IMR-90 (cell line): ENCODE results near the gene OR4N2. TPM values are rescaled to one million over a fixed set of nuclear protein-coding genes. Genes with fewer than 3 reads are reported as not detected.

Source experiments
- ATAC-seq: fragments of 200-7000 bp; cut with Tn5 transposase; 2 replicates; pipeline ENCODE4 v1.9.1; 2020; ENCODE audit warnings: low read depth, mild to moderate bottlenecking, moderate library complexity
- BruUV-seq: library from RNA; stranded (reverse); fragments of 400-500 nt; replicated peaks from 2 replicates; lab custom pipeline; 2021; lab: Mats Ljungman, UMichigan
- CTCF ChIA-PET: fragments of 300-600 bp; formaldehyde crosslinking; extraction: SDS; loops from one replicate; lab custom pipeline; 2021; ENCODE audit warnings: antibody characterized with exemption; lab: Yijun Ruan, JAX
- POLR2A ChIA-PET: fragments of 300-600 bp; sonication (Branson Sonifier 250); formaldehyde crosslinking; loops from one replicate; lab custom pipeline; 2022; ENCODE audit warnings: antibody characterized with exemption; ENCODE audit not compliant: unreplicated experiment; lab: Charles Lee
- DNase-seq: peaks from one replicate; pipeline ENCODE4 v3.0.0; 2013
- H2AFZ ChIP-seq: replicated peaks from 2 replicates; pipeline ENCODE3; 2013; ENCODE audit warnings: low read length, mild to moderate bottlenecking; ENCODE audit not compliant: poor library complexity
- H2AK5ac ChIP-seq: 2 replicates; pipeline ENCODE4 v1.6.1; 2013; ENCODE audit warnings: low read depth, low read length, inconsistent platforms
- H2AK9ac ChIP-seq: replicated peaks from 2 replicates; pipeline ENCODE3; 2013; ENCODE audit warnings: mild to moderate bottlenecking, low read depth, low read length, moderate library complexity; ENCODE audit not compliant: poor library complexity
- H2BK120ac ChIP-seq: 2 replicates; pipeline ENCODE4 v1.6.1; 2013; ENCODE audit warnings: low read depth, low read length, inconsistent platforms
- H2BK15ac ChIP-seq: 3 replicates; pipeline ENCODE4 v1.6.1; 2013; ENCODE audit warnings: low read depth, low read length, inconsistent platforms
- H2BK20ac ChIP-seq: 2 replicates; pipeline ENCODE4 v1.6.1; 2013; ENCODE audit warnings: low read depth, mild to moderate bottlenecking, inconsistent platforms, low read length, moderate library complexity
- H2BK5ac ChIP-seq: 2 replicates; pipeline ENCODE4 v1.6.1; 2013; ENCODE audit warnings: mild to moderate bottlenecking, low read depth, low read length, inconsistent platforms; ENCODE audit not compliant: poor library complexity, severe bottlenecking
- H3K14ac ChIP-seq: replicated peaks from 2 replicates; pipeline ENCODE4 v1.6.1; 2013; ENCODE audit warnings: low read depth, low read length, inconsistent platforms
- H3K18ac ChIP-seq: 2 replicates; pipeline ENCODE4 v1.6.1; 2013; ENCODE audit warnings: low read depth, low read length, control low read depth
- H3K23ac ChIP-seq: 2 replicates; pipeline ENCODE4 v1.6.1; 2013; ENCODE audit warnings: low read depth, low read length, inconsistent platforms
- H3K27ac ChIP-seq: 2 replicates; pipeline ENCODE4 v1.5.1; 2013; ENCODE audit warnings: mild to moderate bottlenecking, control low read depth, low read length; ENCODE audit not compliant: insufficient read depth
- H3K27me3 ChIP-seq: 2 replicates; pipeline ENCODE4 v1.6.1; 2013; ENCODE audit warnings: low read length; ENCODE audit not compliant: control insufficient read depth, insufficient read depth
- H3K36me3 ChIP-seq: 2 replicates; pipeline ENCODE4 v1.6.1; 2013; ENCODE audit warnings: low read length, mixed read lengths; ENCODE audit not compliant: control insufficient read depth, insufficient read depth
- H3K4ac ChIP-seq: 2 replicates; pipeline ENCODE4 v1.6.1; 2013; ENCODE audit warnings: low read depth, low read length, inconsistent platforms
- H3K4me1 ChIP-seq: 2 replicates; pipeline ENCODE4 v1.6.1; 2013; ENCODE audit warnings: low read length, mixed read lengths; ENCODE audit not compliant: control insufficient read depth, insufficient read depth
- H3K4me2 ChIP-seq: 2 replicates; pipeline ENCODE4 v1.6.1; 2013; ENCODE audit warnings: low read depth, mild to moderate bottlenecking, control low read depth, low read length, moderate library complexity
- H3K4me3 ChIP-seq: 2 replicates; pipeline ENCODE4 v1.5.1; 2013; ENCODE audit warnings: low read depth, mild to moderate bottlenecking, control low read depth, low read length, moderate library complexity; ENCODE audit not compliant: insufficient read depth
- H3K56ac ChIP-seq: 2 replicates; pipeline ENCODE4 v1.6.1; 2013; ENCODE audit warnings: low read length, inconsistent platforms; ENCODE audit not compliant: insufficient read depth; ENCODE audit errors: extremely low read depth
- H3K79me1 ChIP-seq, 2 experiments: 2 replicates each; pipeline ENCODE4 v1.6.1; 2013; ENCODE audit warnings: low read length in 2 of 2, inconsistent platforms in 1 of 2, low read depth in 1 of 2
- H3K9ac ChIP-seq: 2 replicates; pipeline ENCODE4 v1.6.1; 2013; ENCODE audit warnings: low read depth, low read length, control low read depth
- H3K9me1 ChIP-seq: 2 replicates; pipeline ENCODE4 v1.6.1; 2013; ENCODE audit warnings: low read length, inconsistent platforms; ENCODE audit not compliant: insufficient read depth
- H3K9me3 ChIP-seq: 2 replicates; pipeline ENCODE4 v1.6.1; 2013; ENCODE audit warnings: low read length; ENCODE audit not compliant: control insufficient read depth, insufficient read depth
- H4K20me1 ChIP-seq: 2 replicates; pipeline ENCODE4 v1.6.1; 2013; ENCODE audit warnings: low read length, inconsistent platforms; ENCODE audit not compliant: insufficient read depth
- H4K5ac ChIP-seq: 2 replicates; pipeline ENCODE4 v1.6.1; 2013; ENCODE audit warnings: mild to moderate bottlenecking, low read depth, low read length, control low read depth
- H4K8ac ChIP-seq, 2 experiments: 2 replicates each; pipeline ENCODE4 v1.6.1; 2013; ENCODE audit warnings: low read depth in 2 of 2, low read length in 2 of 2, control low read depth in 1 of 2, inconsistent platforms in 1 of 2
- H4K91ac ChIP-seq: 2 replicates; pipeline ENCODE4 v1.6.1; 2013; ENCODE audit warnings: low read depth, low read length, inconsistent platforms; ENCODE audit not compliant: insufficient read depth
- CHD1 ChIP-seq: IDR thresholded peaks from 2 replicates; pipeline ENCODE4 v1.6.1; 2012; ENCODE audit warnings: low read depth, low read length, improper control_type of control experiment
- RCOR1 ChIP-seq: IDR thresholded peaks from 2 replicates; pipeline ENCODE4 v1.6.1; 2012; ENCODE audit warnings: mild to moderate bottlenecking, low read length, improper control_type of control experiment; ENCODE audit not compliant: insufficient replicate concordance
- WGBS, 2 experiments: methylation state at CpG; one replicate each; pipeline versions ENCODE4 v1.1.5 to v1.1.7; 2013; ENCODE audit warnings: missing lambda C conversion rate in 2 of 2; ENCODE audit not compliant: insufficient read length in 1 of 2; ENCODE audit errors: extremely low coverage in 2 of 2; 5-methylcytosine and 5-hydroxymethylcytosine counted together
- dilution Hi-C: fragments of 300-500 bp; cut with HindIII; formaldehyde crosslinking; loops from one replicate; pipeline ENCODE4 v1.14.3; 2018; ENCODE audit warnings: low sequenced_read_pairs; ENCODE audit not compliant: unreplicated experiment
- in situ Hi-C: fragments of 300-500 bp; cut with MboI; formaldehyde crosslinking; loops from 3 replicates; pipeline ENCODE4 v1.14.3; 2019; ENCODE audit warnings: low sequenced_read_pairs, inconsistent platforms, mixed read lengths
- intact Hi-C: fragments of 100-400 bp; cut with micrococcal nuclease; formaldehyde crosslinking; loops from 2 replicates; pipeline ENCODE4 v1.10.0; 2022
- polyA plus RNA-seq, 3 experiments: library from polyadenylated mRNA; depleted of rRNA; stranded (reverse); fragments of >200 nt; gene quantifications; 2 replicates each; pipeline ENCODE4 v1.2.3, GENCODE V29; 2012; ENCODE audit warnings: low replicate concordance in 1 of 3
- total RNA-seq: library from RNA; depleted of rRNA; stranded (reverse); fragments of >200 nt; gene quantifications from 2 replicates; pipeline ENCODE4 v1.2.3, GENCODE V29; 2012
- TF ChIP-seq, protein P1 (sequence below): fragments of 150-350 bp; IDR thresholded peaks from 2 replicates; pipeline ENCODE4 v1.6.1; 2017; ENCODE audit warnings: mild to moderate bottlenecking, antibody characterized with exemption, low read length, low read depth

The OR4N2 gene
- total and polyA plus RNA-seq, 2 of the 4 experiments (the other 2 are of a cell fraction): not detected

DNA sequence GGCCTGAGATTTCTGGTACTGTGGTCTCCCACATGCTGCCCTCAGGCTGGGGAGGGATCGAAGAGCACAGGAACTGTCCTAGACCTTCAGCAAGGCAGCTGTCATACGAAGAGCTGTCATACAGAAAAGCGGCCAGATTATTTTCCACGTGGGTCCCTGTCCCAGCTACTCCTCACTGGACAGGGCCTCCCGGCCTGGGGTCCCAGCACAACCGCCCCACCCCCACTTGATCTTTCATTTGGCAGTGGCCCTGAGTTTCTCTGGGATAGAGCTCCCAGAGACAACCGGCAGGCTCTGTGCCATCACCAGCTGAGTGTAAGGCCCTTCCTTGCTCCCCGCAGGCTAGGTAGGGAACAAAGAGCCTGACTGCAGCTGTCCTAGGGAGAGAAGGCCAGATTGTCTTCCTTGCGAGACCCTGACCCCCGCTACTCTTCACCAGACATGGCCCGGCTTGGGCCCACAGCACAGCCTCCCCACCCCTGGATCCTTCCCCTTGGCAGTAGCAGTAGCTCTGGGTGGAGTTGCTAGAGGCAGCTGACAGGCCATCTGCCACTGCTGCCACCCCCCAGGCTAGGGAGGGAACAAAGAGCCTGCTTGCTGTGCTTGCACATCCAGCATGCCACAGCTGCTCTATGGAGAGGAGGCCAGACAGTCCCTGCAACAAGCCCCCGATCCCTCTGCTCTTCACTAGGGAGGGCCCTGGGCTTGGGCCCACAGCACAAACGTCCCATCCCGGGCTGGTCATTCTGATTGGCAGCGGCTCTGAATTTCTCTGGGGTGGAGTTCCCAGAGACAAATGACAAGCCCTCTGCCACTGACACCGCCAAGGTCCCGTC is 3.1 kb upstream of the OR4N2 start:
- no peaks in the 10 kb centered on the region for H3K27me3 ChIP-seq
- no peak overlapping the region for H2BK15ac ChIP-seq
- no peak overlapping the region for H3K14ac ChIP-seq
- ChIA-PET POLR2A (no interaction called here), CTCF (no interaction called here)
- no peaks in the 10 kb centered on the region for H4K20me1 ChIP-seq
- H4K91ac ChIP-seq: no peak overlapping the region
- H2AK9ac ChIP-seq: peak overlapping the region; percentile 62
- DNase-seq: no peak
- no peak overlapping the region for H3K4ac ChIP-seq
- dilution Hi-C loops: no loop called here
- H3K9me1 ChIP-seq: no peaks in the 10 kb centered on the region
- H3K4me2 ChIP-seq: no peak overlapping the region
- no peak overlapping the region for H3K23ac ChIP-seq
- H2BK5ac ChIP-seq: no peak overlapping the region
- H3K9ac ChIP-seq: no peak overlapping the region
- in situ Hi-C loops: no loop called here
- no peaks in the 10 kb centered on the region for H3K36me3 ChIP-seq
- no peak overlapping the region for H2BK120ac ChIP-seq
- H3K56ac ChIP-seq: no peak overlapping the region
- no peak overlapping the region for H2AFZ ChIP-seq
- H3K79me1 ChIP-seq: no peaks in the 10 kb centered on the region
- no peak overlapping the region for H2BK20ac ChIP-seq
- no peak overlapping the region for H3K4me3 ChIP-seq
- H4K8ac ChIP-seq: no peak overlapping the region
- no peak for TF ChIP-seq RCOR1
- TF ChIP-seq CHD1: no peak
- TF ChIP-seq, protein P1, sequence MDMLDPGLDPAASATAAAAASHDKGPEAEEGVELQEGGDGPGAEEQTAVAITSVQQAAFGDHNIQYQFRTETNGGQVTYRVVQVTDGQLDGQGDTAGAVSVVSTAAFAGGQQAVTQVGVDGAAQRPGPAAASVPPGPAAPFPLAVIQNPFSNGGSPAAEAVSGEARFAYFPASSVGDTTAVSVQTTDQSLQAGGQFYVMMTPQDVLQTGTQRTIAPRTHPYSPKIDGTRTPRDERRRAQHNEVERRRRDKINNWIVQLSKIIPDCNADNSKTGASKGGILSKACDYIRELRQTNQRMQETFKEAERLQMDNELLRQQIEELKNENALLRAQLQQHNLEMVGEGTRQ: no peak
- H3K18ac ChIP-seq: no peak overlapping the region
- H3K9me3 ChIP-seq: peaks cover 33% of the 10 kb centered on the region
- intact Hi-C loops: no loop called here
- H3K27ac ChIP-seq: no peak overlapping the region
- no TSS peak for BruUV-seq
- 56% methylated on average over 10 of the region's 17 CpGs; no CpG with 5 or more reads in 1 of the 2 experiments for WGBS, 2 experiments
- H3K4me1 ChIP-seq: no peaks in the 10 kb centered on the region
- no peak overlapping the region for H4K5ac ChIP-seq
- no peak for ATAC-seq
- no peak overlapping the region for H2AK5ac ChIP-seq
